WTC11 (cell line): Measurements from ENCODE around the gene LDLRAD4. TPM values are rescaled to one million over a fixed set of nuclear protein-coding genes. Genes with fewer than 3 reads are reported as not detected.

ENCODE experiments used
- ATAC-seq: fragments of 200-7000 bp; cut with Tn5 transposase; 2 replicates; pipeline ENCODE4 v1.10.0; 2021; ENCODE audit warnings: mild to moderate bottlenecking, moderate library complexity
- CTCF ChIA-PET: fragments of 300-600 bp; sonication (Branson Sonifier 250); formaldehyde crosslinking; loops from one replicate; lab custom pipeline; 2021; ENCODE audit warnings: antibody characterized with exemption; lab: Charles Lee
- POLR2A ChIA-PET: fragments of 350-600 bp; sonication (Branson Sonifier 250); formaldehyde crosslinking; loops from one replicate; lab custom pipeline; 2021; ENCODE audit warnings: antibody characterized with exemption; lab: Charles Lee
- DNase-seq: peaks from one replicate; pipeline ENCODE4 v3.0.0; 2021; ENCODE audit warnings: low spot score
- H3K27ac Mint-ChIP-seq: 2 replicates; pipeline ENCODE4 v1.8.0; 2021; ENCODE audit warnings: mixed read lengths
- H3K27me3 Mint-ChIP-seq: 2 replicates; pipeline ENCODE4 v1.8.0; 2021; ENCODE audit warnings: low read depth, mild to moderate bottlenecking, moderate library complexity, mixed read lengths
- H3K36me3 Mint-ChIP-seq: 2 replicates; pipeline ENCODE4 v1.8.0; 2021; ENCODE audit warnings: mixed read lengths
- H3K4me1 Mint-ChIP-seq: 2 replicates; pipeline ENCODE4 v1.8.0; 2022; ENCODE audit warnings: mixed read lengths
- H3K4me3 Mint-ChIP-seq: 2 replicates; pipeline ENCODE4 v1.8.0; 2021; ENCODE audit warnings: mild to moderate bottlenecking, moderate library complexity, mixed read lengths
- H3K9me3 Mint-ChIP-seq: 2 replicates; pipeline ENCODE4 v1.8.0; 2021; ENCODE audit warnings: mixed read lengths
- AFF4 ChIP-seq: sonication (generic); formaldehyde crosslinking; IDR thresholded peaks from 2 replicates; pipeline ENCODE4 v1.8.1; 2023; ENCODE audit warnings: mild to moderate bottlenecking, missing genetic modification reagents, borderline replicate concordance
- AR ChIP-seq: fragments of 250-450 bp; sonication (Bioruptor Pico); IDR thresholded peaks from 2 replicates; pipeline ENCODE4 v1.9.0; 2021; ENCODE audit warnings: mild to moderate bottlenecking
- ATF2 ChIP-seq: sonication (generic); formaldehyde crosslinking; IDR thresholded peaks from 2 replicates; pipeline ENCODE4 v1.8.1; 2022; ENCODE audit warnings: low read depth, missing genetic modification reagents, borderline replicate concordance
- CTCF ChIP-seq: fragments of 200-600 bp; IDR thresholded peaks from 2 replicates; pipeline ENCODE4 v1.8.0; 2022; ENCODE audit warnings: antibody characterized with exemption
- ELF4 ChIP-seq: sonication (generic); formaldehyde crosslinking; IDR thresholded peaks from 2 replicates; pipeline ENCODE4 v1.8.1; 2022; ENCODE audit warnings: low read depth, mild to moderate bottlenecking, moderate library complexity, missing genetic modification reagents
- ETV6 ChIP-seq: sonication (generic); formaldehyde crosslinking; IDR thresholded peaks from 2 replicates; pipeline ENCODE4 v1.8.1; 2022; ENCODE audit warnings: mild to moderate bottlenecking, missing genetic modification reagents
- FOXJ3 ChIP-seq: sonication (generic); formaldehyde crosslinking; IDR thresholded peaks from 2 replicates; pipeline ENCODE4 v1.9.0; 2021; ENCODE audit warnings: missing genetic modification reagents, mild to moderate bottlenecking, borderline replicate concordance
- FOXP1 ChIP-seq: sonication (generic); formaldehyde crosslinking; IDR thresholded peaks from 2 replicates; pipeline ENCODE4 v1.8.0; 2022; ENCODE audit warnings: missing genetic modification reagents, mild to moderate bottlenecking, moderate library complexity, borderline replicate concordance
- MAX ChIP-seq: sonication (generic); formaldehyde crosslinking; IDR thresholded peaks from 2 replicates; pipeline ENCODE4 v1.8.0; 2022; ENCODE audit warnings: mild to moderate bottlenecking, missing genetic modification reagents
- RELA ChIP-seq: sonication (generic); formaldehyde crosslinking; IDR thresholded peaks from 2 replicates; pipeline ENCODE4 v1.8.1; 2022; ENCODE audit warnings: missing genetic modification reagents, mild to moderate bottlenecking, borderline replicate concordance
- SOX15 ChIP-seq: fragments of 250-450 bp; sonication (Bioruptor Pico); IDR thresholded peaks from 2 replicates; pipeline ENCODE4 v1.9.0; 2021; ENCODE audit warnings: mild to moderate bottlenecking
- TEAD4 ChIP-seq: sonication (generic); formaldehyde crosslinking; IDR thresholded peaks from 2 replicates; pipeline ENCODE4 v1.8.0; 2022; ENCODE audit warnings: mild to moderate bottlenecking, missing genetic modification reagents
- TP53 ChIP-seq: sonication (generic); formaldehyde crosslinking; IDR thresholded peaks from 2 replicates; pipeline ENCODE4 v1.8.1; 2023; ENCODE audit warnings: mild to moderate bottlenecking, missing genetic modification reagents
- ZNF121 ChIP-seq: sonication (generic); formaldehyde crosslinking; IDR thresholded peaks from 2 replicates; pipeline ENCODE4 v1.8.0; 2023; ENCODE audit warnings: missing genetic modification reagents
- ZNF232 ChIP-seq: sonication (generic); formaldehyde crosslinking; IDR thresholded peaks from 2 replicates; pipeline ENCODE4 v1.8.0; 2022; ENCODE audit warnings: mild to moderate bottlenecking, missing genetic modification reagents
- ZNF263 ChIP-seq: sonication (generic); formaldehyde crosslinking; IDR thresholded peaks from 2 replicates; pipeline ENCODE4 v1.8.1; 2022; ENCODE audit warnings: low read depth, mild to moderate bottlenecking, moderate library complexity, missing genetic modification reagents
- ZNF317 ChIP-seq: sonication (generic); formaldehyde crosslinking; IDR thresholded peaks from 2 replicates; pipeline ENCODE4 v1.8.1; 2023; ENCODE audit warnings: low read depth, mild to moderate bottlenecking, moderate library complexity, missing genetic modification reagents, borderline replicate concordance
- ZNF416 ChIP-seq: fragments of 250-450 bp; sonication (Bioruptor Pico); IDR thresholded peaks from 2 replicates; pipeline ENCODE4 v1.9.0; 2021; ENCODE audit warnings: mild to moderate bottlenecking, inconsistent platforms
- ZNF423 ChIP-seq: fragments of 250-450 bp; sonication (Bioruptor Pico); IDR thresholded peaks from 2 replicates; pipeline ENCODE4 v2.1.2; 2022; ENCODE audit warnings: mild to moderate bottlenecking, moderate library complexity
- ZNF512 ChIP-seq: sonication (generic); formaldehyde crosslinking; IDR thresholded peaks from 2 replicates; pipeline ENCODE4 v1.8.1; 2022; ENCODE audit warnings: missing genetic modification reagents, borderline replicate concordance
- ZSCAN18 ChIP-seq: fragments of 250-450 bp; sonication (Bioruptor Pico); IDR thresholded peaks from 2 replicates; pipeline ENCODE4 v2.1.2; 2022; ENCODE audit warnings: mild to moderate bottlenecking, moderate library complexity
- total RNA-seq: library from RNA; stranded (reverse); gene quantifications from 3 replicates; pipeline ENCODE4 v1.2.3, GENCODE V29; 2021

Gene LDLRAD4
- total RNA-seq, 1 experiment from 2014 or later, result 6.2 TPM

GRCh38 chr18:13394801-13395200, 176.2 kb downstream of the LDLRAD4 start:
- no peak for TF ChIP-seq ZNF423 (CRISPR knock-in tag)
- TF ChIP-seq ZNF416, result no peak
- TF ChIP-seq RELA (CRISPR knock-in tag), result no peak
- TF ChIP-seq ZNF512 (CRISPR knock-in tag), result no peak
- TF ChIP-seq ZNF121 (CRISPR knock-in tag), result no peak
- no peak for TF ChIP-seq ZSCAN18
- TF ChIP-seq TEAD4 (CRISPR knock-in tag), result no peak
- TF ChIP-seq ELF4 (CRISPR knock-in tag), result no peak
- TF ChIP-seq TP53 (CRISPR knock-in tag), result no peak
- no peak for TF ChIP-seq AR (CRISPR knock-in tag)
- TF ChIP-seq ZNF263 (CRISPR knock-in tag), result no peak
- no peak for TF ChIP-seq CTCF
- TF ChIP-seq SOX15 (CRISPR knock-in tag), result no peak
- TF ChIP-seq FOXJ3 (CRISPR knock-in tag), result no peak
- no peak for TF ChIP-seq ZNF232 (CRISPR knock-in tag)
- H3K27me3 Mint-ChIP-seq, result no peaks in the 10 kb centered on the region
- H3K9me3 Mint-ChIP-seq, result no peaks in the 10 kb centered on the region
- POLR2A ChIA-PET, result no interaction called here
- H3K4me3 Mint-ChIP-seq, result no peak overlapping the region
- CTCF ChIA-PET, result interaction anchor here (0.6 to 0.7 kb wide), 2 partner anchors 235 to 282 kb away, joined by 3 read pairs; no protein-coding TSS in a partner anchor
- ATAC-seq, result no peak
- no peak overlapping the region for H3K27ac Mint-ChIP-seq
- no peaks in the 10 kb centered on the region for H3K36me3 Mint-ChIP-seq
- DNase-seq, result no peak
- no peaks in the 10 kb centered on the region for H3K4me1 Mint-ChIP-seq

- ChIA-PET POLR2A (no interaction called here), CTCF (no interaction called here)
- ATAC-seq (no peak), DNase-seq (no peak)
- no peak overlapping the region for H3K27ac Mint-ChIP-seq
- no peaks in the 10 kb centered on the region for H3K9me3 Mint-ChIP-seq
- no peak overlapping the region for H3K4me3 Mint-ChIP-seq
- no peaks in the 10 kb centered on the region for H3K27me3 Mint-ChIP-seq
- no peaks in the 10 kb centered on the region for H3K4me1 Mint-ChIP-seq
- H3K36me3 Mint-ChIP-seq, result no peaks in the 10 kb centered on the region
- no peak for TF ChIP-seq ETV6 (CRISPR knock-in tag)
- no peak for TF ChIP-seq ZNF416
- no peak for TF ChIP-seq MAX (CRISPR knock-in tag)
- no peak for TF ChIP-seq FOXP1
- TF ChIP-seq ATF2 (CRISPR knock-in tag), result no peak
- no peak for TF ChIP-seq ZNF317
- TF ChIP-seq AFF4 (CRISPR knock-in tag), result no peak
Observed at GRCh38 chr18:13395577-13395976, 177.0 kb downstream of the LDLRAD4 start.
